Measurements from ENCODE around the gene METTL22. TPM values are rescaled to one million over a fixed set of nuclear protein-coding genes. Genes with fewer than 3 reads are reported as not detected.

Gene METTL22
- polyA plus RNA-seq, 1 donor from 2014 or later = 51.3 TPM

DNA sequence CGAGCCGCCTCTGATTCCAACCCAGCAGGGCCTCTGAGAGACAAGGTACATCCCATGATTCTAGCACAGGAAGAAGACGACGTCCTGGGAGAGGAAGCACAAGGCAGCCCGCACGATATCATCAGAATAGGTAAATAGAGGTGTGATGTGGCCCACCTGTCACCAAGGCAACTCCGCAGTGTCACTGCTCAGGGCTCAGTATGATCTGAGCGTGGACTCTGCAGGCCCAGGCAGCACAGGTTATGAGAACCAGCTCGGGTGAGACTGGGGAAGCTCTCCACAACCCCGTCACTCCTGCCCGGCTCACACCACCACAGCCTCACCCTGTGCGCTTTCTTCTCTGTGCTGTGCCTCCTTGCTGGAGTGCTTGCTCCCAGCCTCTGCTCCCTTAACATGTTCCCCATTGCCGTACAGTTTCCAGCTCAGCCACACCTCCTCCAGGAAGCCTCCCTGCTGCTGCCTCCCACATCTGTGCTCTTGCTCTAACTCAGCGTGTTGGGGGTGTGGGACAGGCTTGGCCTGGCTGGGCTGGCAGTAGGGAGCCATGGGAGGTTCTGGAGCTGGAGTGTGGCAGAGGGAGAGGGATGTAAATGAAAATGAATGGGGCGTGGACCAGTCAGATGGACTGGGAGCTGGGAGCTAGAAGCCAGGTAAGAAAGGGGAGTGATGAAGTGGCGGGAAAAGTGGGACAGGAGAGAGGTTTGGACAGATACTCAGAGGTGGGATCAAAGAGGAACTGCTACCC lies 7.7 kb downstream of the METTL22 start:
- Histone ChIP-seq H3K9ac (ENCODE audit: low read length) (no peak overlapping the region), H3K27ac (ENCODE audit: low read length) (no peak overlapping the region), H4K20me1 (ENCODE audit: insufficient read depth) (no peaks in the 10 kb centered on the region), H3K9me2 (ENCODE audit: insufficient read depth, low read length) (no peaks in the 10 kb centered on the region), H3K36me3 (ENCODE audit: insufficient read depth, low read length) (no peaks in the 10 kb centered on the region), H3K27me3 (ENCODE audit: insufficient read depth, low read depth, low read length) (no peaks in the 10 kb centered on the region), H3F3A (ENCODE audit: insufficient read depth, low read length, poor library complexity, severe bottlenecking) (no peaks in the 10 kb centered on the region), H3K79me2 (replicated peaks; ENCODE audit: insufficient read depth, low read length) (peaks cover 10% of the 10 kb centered on the region), H3K4me2 (ENCODE audit: low read length) (no peak overlapping the region), H3K4me3 (ENCODE audit: low read length) (no peak overlapping the region), H2AFZ (ENCODE audit: low read depth, low read length) (no peak overlapping the region), H3K9me3 (ENCODE audit: low read length) (no peaks in the 10 kb centered on the region)
- TF ChIP-seq EP300 (conservative IDR thresholded peaks at IDR 0.05; ENCODE audit: poor library complexity, severe bottlenecking) (no peak), RAD21 (conservative IDR thresholded peaks at IDR 0.05) (no peak), MXI1 (conservative IDR thresholded peaks at IDR 0.05; ENCODE audit: poor library complexity, severe bottlenecking) (no peak), EZH2 (IDR thresholded peaks at IDR 0.05; ENCODE audit: borderline replicate concordance, insufficient read depth, low read length, poor library complexity, severe bottlenecking) (no peak), CTCF (IDR thresholded peaks at IDR 0.05; ENCODE audit: poor library complexity, severe bottlenecking) (no peak), SMC3 (conservative IDR thresholded peaks at IDR 0.05; ENCODE audit: poor library complexity) (no peak), TAF1 (IDR thresholded peaks at IDR 0.05; ENCODE audit: low read depth) (no peak), POLR2AphosphoS5 (IDR thresholded peaks at IDR 0.05) (no peak)
- TF ChIP-seq, protein P1, sequence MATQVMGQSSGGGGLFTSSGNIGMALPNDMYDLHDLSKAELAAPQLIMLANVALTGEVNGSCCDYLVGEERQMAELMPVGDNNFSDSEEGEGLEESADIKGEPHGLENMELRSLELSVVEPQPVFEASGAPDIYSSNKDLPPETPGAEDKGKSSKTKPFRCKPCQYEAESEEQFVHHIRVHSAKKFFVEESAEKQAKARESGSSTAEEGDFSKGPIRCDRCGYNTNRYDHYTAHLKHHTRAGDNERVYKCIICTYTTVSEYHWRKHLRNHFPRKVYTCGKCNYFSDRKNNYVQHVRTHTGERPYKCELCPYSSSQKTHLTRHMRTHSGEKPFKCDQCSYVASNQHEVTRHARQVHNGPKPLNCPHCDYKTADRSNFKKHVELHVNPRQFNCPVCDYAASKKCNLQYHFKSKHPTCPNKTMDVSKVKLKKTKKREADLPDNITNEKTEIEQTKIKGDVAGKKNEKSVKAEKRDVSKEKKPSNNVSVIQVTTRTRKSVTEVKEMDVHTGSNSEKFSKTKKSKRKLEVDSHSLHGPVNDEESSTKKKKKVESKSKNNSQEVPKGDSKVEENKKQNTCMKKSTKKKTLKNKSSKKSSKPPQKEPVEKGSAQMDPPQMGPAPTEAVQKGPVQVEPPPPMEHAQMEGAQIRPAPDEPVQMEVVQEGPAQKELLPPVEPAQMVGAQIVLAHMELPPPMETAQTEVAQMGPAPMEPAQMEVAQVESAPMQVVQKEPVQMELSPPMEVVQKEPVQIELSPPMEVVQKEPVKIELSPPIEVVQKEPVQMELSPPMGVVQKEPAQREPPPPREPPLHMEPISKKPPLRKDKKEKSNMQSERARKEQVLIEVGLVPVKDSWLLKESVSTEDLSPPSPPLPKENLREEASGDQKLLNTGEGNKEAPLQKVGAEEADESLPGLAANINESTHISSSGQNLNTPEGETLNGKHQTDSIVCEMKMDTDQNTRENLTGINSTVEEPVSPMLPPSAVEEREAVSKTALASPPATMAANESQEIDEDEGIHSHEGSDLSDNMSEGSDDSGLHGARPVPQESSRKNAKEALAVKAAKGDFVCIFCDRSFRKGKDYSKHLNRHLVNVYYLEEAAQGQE (IDR thresholded peaks at IDR 0.05; ENCODE audit: borderline replicate concordance) = no peak

- Histone ChIP-seq H3K79me2 (replicated peaks; ENCODE audit: insufficient read depth, low read length) (no peaks in the 10 kb centered on the region), H3F3A (ENCODE audit: insufficient read depth, low read length, poor library complexity, severe bottlenecking) (no peaks in the 10 kb centered on the region), H3K9me3 (ENCODE audit: low read length) (no peaks in the 10 kb centered on the region), H3K9ac (ENCODE audit: low read length) (no peak overlapping the region), H3K27ac (ENCODE audit: low read length) (no peak overlapping the region), H3K9me2 (ENCODE audit: insufficient read depth, low read length) (no peaks in the 10 kb centered on the region), H2AFZ (ENCODE audit: low read depth, low read length) (no peak overlapping the region), H3K4me3 (ENCODE audit: low read length) (no peak overlapping the region), H3K27me3 (ENCODE audit: insufficient read depth, low read depth, low read length) (no peaks in the 10 kb centered on the region), H3K36me3 (ENCODE audit: insufficient read depth, low read length) (no peaks in the 10 kb centered on the region), H4K20me1 (ENCODE audit: insufficient read depth) (no peaks in the 10 kb centered on the region), H3K4me2 (ENCODE audit: low read length) (no peak overlapping the region)
- TF ChIP-seq EP300 (conservative IDR thresholded peaks at IDR 0.05; ENCODE audit: poor library complexity, severe bottlenecking) = no peak
Observed at GRCh38 chr16:8630255-8630953, 8.9 kb downstream of the METTL22 start.
